IMR-90 (cell line): ENCODE results near the gene CACNA2D3. TPM values are rescaled to one million over a fixed set of nuclear protein-coding genes. Genes with fewer than 3 reads are reported as not detected.

Experiments used
- ATAC-seq: fragments of 200-7000 bp; cut with Tn5 transposase; 2 replicates; pipeline ENCODE4 v1.9.1; 2020; ENCODE audit warnings: low read depth, mild to moderate bottlenecking, moderate library complexity
- BruUV-seq: library from RNA; stranded (reverse); fragments of 400-500 nt; replicated peaks from 2 replicates; lab custom pipeline; 2021; lab: Mats Ljungman, UMichigan
- CTCF ChIA-PET: fragments of 300-600 bp; formaldehyde crosslinking; extraction: SDS; loops from one replicate; lab custom pipeline; 2021; ENCODE audit warnings: antibody characterized with exemption; lab: Yijun Ruan, JAX
- POLR2A ChIA-PET: fragments of 300-600 bp; sonication (Branson Sonifier 250); formaldehyde crosslinking; loops from one replicate; lab custom pipeline; 2022; ENCODE audit warnings: antibody characterized with exemption; ENCODE audit not compliant: unreplicated experiment; lab: Charles Lee
- DNase-seq: peaks from one replicate; pipeline ENCODE4 v3.0.0; 2013
- H2AFZ ChIP-seq: replicated peaks from 2 replicates; pipeline ENCODE3; 2013; ENCODE audit warnings: low read length, mild to moderate bottlenecking; ENCODE audit not compliant: poor library complexity
- H2AK5ac ChIP-seq: 2 replicates; pipeline ENCODE4 v1.6.1; 2013; ENCODE audit warnings: low read depth, low read length, inconsistent platforms
- H2AK9ac ChIP-seq: replicated peaks from 2 replicates; pipeline ENCODE3; 2013; ENCODE audit warnings: mild to moderate bottlenecking, low read depth, low read length, moderate library complexity; ENCODE audit not compliant: poor library complexity
- H2BK120ac ChIP-seq: 2 replicates; pipeline ENCODE4 v1.6.1; 2013; ENCODE audit warnings: low read depth, low read length, inconsistent platforms
- H2BK15ac ChIP-seq: 3 replicates; pipeline ENCODE4 v1.6.1; 2013; ENCODE audit warnings: low read depth, low read length, inconsistent platforms
- H2BK20ac ChIP-seq: 2 replicates; pipeline ENCODE4 v1.6.1; 2013; ENCODE audit warnings: low read depth, mild to moderate bottlenecking, inconsistent platforms, low read length, moderate library complexity
- H2BK5ac ChIP-seq: 2 replicates; pipeline ENCODE4 v1.6.1; 2013; ENCODE audit warnings: mild to moderate bottlenecking, low read depth, low read length, inconsistent platforms; ENCODE audit not compliant: poor library complexity, severe bottlenecking
- H3K14ac ChIP-seq: replicated peaks from 2 replicates; pipeline ENCODE4 v1.6.1; 2013; ENCODE audit warnings: low read depth, low read length, inconsistent platforms
- H3K18ac ChIP-seq: 2 replicates; pipeline ENCODE4 v1.6.1; 2013; ENCODE audit warnings: low read depth, low read length, control low read depth
- H3K23ac ChIP-seq: 2 replicates; pipeline ENCODE4 v1.6.1; 2013; ENCODE audit warnings: low read depth, low read length, inconsistent platforms
- H3K27ac ChIP-seq: 2 replicates; pipeline ENCODE4 v1.5.1; 2013; ENCODE audit warnings: mild to moderate bottlenecking, control low read depth, low read length; ENCODE audit not compliant: insufficient read depth
- H3K27me3 ChIP-seq: 2 replicates; pipeline ENCODE4 v1.6.1; 2013; ENCODE audit warnings: low read length; ENCODE audit not compliant: control insufficient read depth, insufficient read depth
- H3K36me3 ChIP-seq: 2 replicates; pipeline ENCODE4 v1.6.1; 2013; ENCODE audit warnings: low read length, mixed read lengths; ENCODE audit not compliant: control insufficient read depth, insufficient read depth
- H3K4ac ChIP-seq: 2 replicates; pipeline ENCODE4 v1.6.1; 2013; ENCODE audit warnings: low read depth, low read length, inconsistent platforms
- H3K4me1 ChIP-seq: 2 replicates; pipeline ENCODE4 v1.6.1; 2013; ENCODE audit warnings: low read length, mixed read lengths; ENCODE audit not compliant: control insufficient read depth, insufficient read depth
- H3K4me2 ChIP-seq: 2 replicates; pipeline ENCODE4 v1.6.1; 2013; ENCODE audit warnings: low read depth, mild to moderate bottlenecking, control low read depth, low read length, moderate library complexity
- H3K4me3 ChIP-seq: 2 replicates; pipeline ENCODE4 v1.5.1; 2013; ENCODE audit warnings: low read depth, mild to moderate bottlenecking, control low read depth, low read length, moderate library complexity; ENCODE audit not compliant: insufficient read depth
- H3K56ac ChIP-seq: 2 replicates; pipeline ENCODE4 v1.6.1; 2013; ENCODE audit warnings: low read length, inconsistent platforms; ENCODE audit not compliant: insufficient read depth; ENCODE audit errors: extremely low read depth
- H3K79me1 ChIP-seq, 2 experiments: 2 replicates each; pipeline ENCODE4 v1.6.1; 2013; ENCODE audit warnings: low read length in 2 of 2, inconsistent platforms in 1 of 2, low read depth in 1 of 2
- H3K9ac ChIP-seq: 2 replicates; pipeline ENCODE4 v1.6.1; 2013; ENCODE audit warnings: low read depth, low read length, control low read depth
- H3K9me1 ChIP-seq: 2 replicates; pipeline ENCODE4 v1.6.1; 2013; ENCODE audit warnings: low read length, inconsistent platforms; ENCODE audit not compliant: insufficient read depth
- H3K9me3 ChIP-seq: 2 replicates; pipeline ENCODE4 v1.6.1; 2013; ENCODE audit warnings: low read length; ENCODE audit not compliant: control insufficient read depth, insufficient read depth
- H4K20me1 ChIP-seq: 2 replicates; pipeline ENCODE4 v1.6.1; 2013; ENCODE audit warnings: low read length, inconsistent platforms; ENCODE audit not compliant: insufficient read depth
- H4K5ac ChIP-seq: 2 replicates; pipeline ENCODE4 v1.6.1; 2013; ENCODE audit warnings: mild to moderate bottlenecking, low read depth, low read length, control low read depth
- H4K8ac ChIP-seq, 2 experiments: 2 replicates each; pipeline ENCODE4 v1.6.1; 2013; ENCODE audit warnings: low read depth in 2 of 2, low read length in 2 of 2, control low read depth in 1 of 2, inconsistent platforms in 1 of 2
- H4K91ac ChIP-seq: 2 replicates; pipeline ENCODE4 v1.6.1; 2013; ENCODE audit warnings: low read depth, low read length, inconsistent platforms; ENCODE audit not compliant: insufficient read depth
- CTCF ChIP-seq: conservative IDR thresholded peaks from 2 replicates; pipeline ENCODE4 v1.5.1; 2012; ENCODE audit warnings: mild to moderate bottlenecking, low read depth, low read length, improper control_type of control experiment
- FOS ChIP-seq: fragments of 150-350 bp; IDR thresholded peaks from 2 replicates; pipeline ENCODE4 v1.6.1; 2016; ENCODE audit warnings: low read depth, low read length
- SMC3 ChIP-seq: fragments of 150-350 bp; IDR thresholded peaks from 2 replicates; pipeline ENCODE4 v1.6.1; 2016; ENCODE audit warnings: low read depth, mild to moderate bottlenecking, antibody characterized with exemption, low read length, moderate library complexity
- WGBS, 2 experiments: methylation state at CpG; one replicate each; pipeline versions ENCODE4 v1.1.5 to v1.1.7; 2013; ENCODE audit warnings: missing lambda C conversion rate in 2 of 2; ENCODE audit not compliant: insufficient read length in 1 of 2; ENCODE audit errors: extremely low coverage in 2 of 2; 5-methylcytosine and 5-hydroxymethylcytosine counted together
- dilution Hi-C: fragments of 300-500 bp; cut with HindIII; formaldehyde crosslinking; loops from one replicate; pipeline ENCODE4 v1.14.3; 2018; ENCODE audit warnings: low sequenced_read_pairs; ENCODE audit not compliant: unreplicated experiment
- in situ Hi-C: fragments of 300-500 bp; cut with MboI; formaldehyde crosslinking; loops from 3 replicates; pipeline ENCODE4 v1.14.3; 2019; ENCODE audit warnings: low sequenced_read_pairs, inconsistent platforms, mixed read lengths
- intact Hi-C: fragments of 100-400 bp; cut with micrococcal nuclease; formaldehyde crosslinking; loops from 2 replicates; pipeline ENCODE4 v1.10.0; 2022
- polyA plus RNA-seq, 3 experiments: library from polyadenylated mRNA; depleted of rRNA; stranded (reverse); fragments of >200 nt; gene quantifications; 2 replicates each; pipeline ENCODE4 v1.2.3, GENCODE V29; 2012; ENCODE audit warnings: low replicate concordance in 1 of 3
- total RNA-seq: library from RNA; depleted of rRNA; stranded (reverse); fragments of >200 nt; gene quantifications from 2 replicates; pipeline ENCODE4 v1.2.3, GENCODE V29; 2012

CACNA2D3 gene
- total and polyA plus RNA-seq, 2 of the 4 experiments (the other 2 are of a cell fraction): 0.36 to 0.41 TPM

- no peak for ATAC-seq
Measured at GRCh38 chr3:54305409-54306099, 183.2 kb downstream of the CACNA2D3 start.

More at GRCh38 chr3:54305409-54306099, 183.2 kb downstream of the CACNA2D3 start:
- H4K20me1 ChIP-seq: no peaks in the 10 kb centered on the region
- no peak overlapping the region for H4K5ac ChIP-seq
- no TSS peak for BruUV-seq
- H3K4me2 ChIP-seq: no peak overlapping the region
- H3K79me1 ChIP-seq: no peaks in the 10 kb centered on the region
- no peak overlapping the region for H2AFZ ChIP-seq
- no peak overlapping the region for H3K18ac ChIP-seq
- H4K91ac ChIP-seq: no peak overlapping the region
- H2AK5ac ChIP-seq: no peak overlapping the region
- H3K14ac ChIP-seq: no peak overlapping the region
- H3K23ac ChIP-seq: no peak overlapping the region
- no peak overlapping the region for H2BK15ac ChIP-seq
- in situ Hi-C loops (no loop called here), dilution Hi-C loops (no loop called here), intact Hi-C loops (no loop called here)
- ChIA-PET CTCF (no interaction called here), POLR2A (no interaction called here)
- H3K9me3 ChIP-seq: peaks cover 14% of the 10 kb centered on the region
- H2BK20ac ChIP-seq: no peak overlapping the region
- no peak overlapping the region for H2BK5ac ChIP-seq
- H3K36me3 ChIP-seq: no peaks in the 10 kb centered on the region
- no peaks in the 10 kb centered on the region for H3K9me1 ChIP-seq
- H3K56ac ChIP-seq: no peak overlapping the region
- H3K4ac ChIP-seq: no peak overlapping the region
- H4K8ac ChIP-seq: no peak overlapping the region
- TF ChIP-seq CTCF: no peak
- no peak for TF ChIP-seq SMC3
- TF ChIP-seq FOS: no peak
- no peak overlapping the region for H2AK9ac ChIP-seq
- H3K4me3 ChIP-seq: no peak overlapping the region
- no peaks in the 10 kb centered on the region for H3K4me1 ChIP-seq
- H3K27me3 ChIP-seq: no peaks in the 10 kb centered on the region
- DNase-seq: no peak
- H3K27ac ChIP-seq: no peak overlapping the region
- no peak overlapping the region for H2BK120ac ChIP-seq
- no CpG with 5 or more reads among the region's 3 CpGs for WGBS, 2 experiments
- no peak overlapping the region for H3K9ac ChIP-seq
